Activated naive CD4-positive, alpha-beta T cell treated with anti-CD3 and anti-CD28 coated beads for 36 hours (primary cell): ENCODE data around the gene KNSTRN. TPM values are rescaled to one million over a fixed set of nuclear protein-coding genes. Genes with fewer than 3 reads are reported as not detected.

Experiments
- CTCF ChIA-PET: fragments of 350-600 bp; sonication (Branson Sonifier 250); formaldehyde crosslinking; loops from one replicate; lab custom pipeline; 2021; ENCODE audit warnings: antibody characterized with exemption; lab: Charles Lee
- DNase-seq: peaks from one replicate; pipeline ENCODE4 v3.0.0-alpha.2; 2020
- H3K27ac Mint-ChIP-seq: one replicate; pipeline ENCODE4 v1.8.0; 2021; ENCODE audit warnings: mild to moderate bottlenecking, mixed read lengths
- H3K27me3 Mint-ChIP-seq: one replicate; pipeline ENCODE4 v1.8.0; 2021; ENCODE audit warnings: low read depth, mixed read lengths
- H3K36me3 Mint-ChIP-seq: one replicate; pipeline ENCODE4 v1.8.0; 2021; ENCODE audit warnings: low read depth, mixed read lengths
- H3K4me1 Mint-ChIP-seq: one replicate; pipeline ENCODE4 v1.8.0; 2021; ENCODE audit warnings: low read depth, mixed read lengths
- H3K4me3 Mint-ChIP-seq: one replicate; pipeline ENCODE4 v1.8.0; 2021; ENCODE audit warnings: mild to moderate bottlenecking, moderate library complexity, mixed read lengths
- H3K9me3 Mint-ChIP-seq: one replicate; pipeline ENCODE4 v1.8.0; 2021; ENCODE audit warnings: mixed read lengths
- intact Hi-C: fragments of 100-400 bp; cut with micrococcal nuclease; formaldehyde crosslinking; loops from one replicate; pipeline ENCODE4 v1.15.1; 2023
- total RNA-seq, 2 experiments: library from RNA; stranded (reverse); gene quantifications; one replicate each; pipeline ENCODE4 v1.2.3, GENCODE V29; 2021

KNSTRN gene
- total RNA-seq, 2 experiments from 2014 or later = 60.7 to 62.1 TPM

- Mint-ChIP-seq H3K4me1 (peaks cover 5% of the 10 kb centered on the region), H3K4me3 (no peak overlapping the region), H3K27ac (no peak overlapping the region), H3K36me3 (no peaks in the 10 kb centered on the region), H3K9me3 (no peaks in the 10 kb centered on the region), H3K27me3 (no peaks in the 10 kb centered on the region)
- CTCF ChIA-PET = interaction anchor here (0.7 to 19.2 kb wide), 10 partner anchors 10 to 123 kb away, joined by 3 to 448 read pairs (median 4); partner anchors contain the start of genes BAHD1, INAFM2 and PLCB2
- no peak for DNase-seq
- intact Hi-C loops = loop anchor here (5.0 kb wide), 1 partner anchor 33 kb away; the partner anchor contains the start of gene PLCB2
Measured at GRCh38 chr15:40340038-40340739, 42.3 kb upstream of the KNSTRN start.

- Mint-ChIP-seq H3K4me1 (peaks cover 5% of the 10 kb centered on the region), H3K9me3 (no peaks in the 10 kb centered on the region), H3K4me3 (no peak within 1 kb of the TSS), H3K27ac (no peak within 1 kb of the TSS), H3K27me3 (no peaks in the 10 kb centered on the region), H3K36me3 (no peaks in the 10 kb centered on the region)
- intact Hi-C loops = loop anchor here (5.0 kb wide), 1 partner anchor 34 kb away; the partner anchor contains the start of gene PLCB2
- DNase-seq = no peak
- CTCF ChIA-PET = interaction anchor here (0.7 to 19.2 kb wide), 9 partner anchors 14 to 124 kb away, joined by 3 to 448 read pairs (median 4); partner anchors contain the start of genes INAFM2 and PLCB2
Measured at GRCh38 chr15:40340740-40341400, 41.7 kb upstream of the KNSTRN start, which contains the start of gene CCDC9B. CCDC9B (minus strand) TSS chr15:40340939; CDS start chr15:40340819, 120 bp downstream.

GRCh38 chr15:40342416-40343320 is 39.9 kb upstream of the KNSTRN start:
- Mint-ChIP-seq H3K27ac (no peak overlapping the region), H3K9me3 (no peaks in the 10 kb centered on the region), H3K36me3 (no peaks in the 10 kb centered on the region), H3K4me1 (peaks cover 2% of the 10 kb centered on the region), H3K4me3 (no peak overlapping the region), H3K27me3 (no peaks in the 10 kb centered on the region)
- CTCF ChIA-PET = interaction anchor here (1.1 to 19.2 kb wide), 12 partner anchors 8 to 108 kb away, joined by 3 to 448 read pairs (median 18); partner anchors contain the start of genes DISP2, INAFM2 and PLCB2
- intact Hi-C loops = loop anchor here (5.0 kb wide), 1 partner anchor 35 kb away; the partner anchor contains the start of gene PLCB2
- DNase-seq = no peak

- no peaks in the 10 kb centered on the region for H3K4me1 Mint-ChIP-seq
- H3K4me3 Mint-ChIP-seq = no peak overlapping the region
- H3K27me3 Mint-ChIP-seq = no peaks in the 10 kb centered on the region
- no peak overlapping the region for H3K27ac Mint-ChIP-seq
- no peaks in the 10 kb centered on the region for H3K9me3 Mint-ChIP-seq
- H3K36me3 Mint-ChIP-seq = no peaks in the 10 kb centered on the region
- no peak for DNase-seq
- intact Hi-C loops = loop anchor here (5.0 kb wide), 1 partner anchor 36 kb away; the partner anchor contains the start of gene PLCB2
- CTCF ChIA-PET = interaction anchor here (1.1 to 19.2 kb wide), 15 partner anchors 9 to 113 kb away, joined by 4 to 448 read pairs (median 17); partner anchors contain the start of genes DISP2, INAFM2, IVD and PLCB2
Measured at GRCh38 chr15:40343512-40343911, 39.0 kb upstream of the KNSTRN start.

GRCh38 chr15:40344217-40344616 is 38.3 kb upstream of the KNSTRN start:
- no peak overlapping the region for H3K4me3 Mint-ChIP-seq
- DNase-seq = no peak

GRCh38 chr15:40344631-40345120 is 37.8 kb upstream of the KNSTRN start:
- no peak overlapping the region for H3K4me3 Mint-ChIP-seq

More at GRCh38 chr15:40344217-40344616, 38.3 kb upstream of the KNSTRN start:
- Mint-ChIP-seq H3K27me3 (no peaks in the 10 kb centered on the region), H3K9me3 (no peaks in the 10 kb centered on the region), H3K4me1 (no peaks in the 10 kb centered on the region), H3K36me3 (no peaks in the 10 kb centered on the region), H3K27ac (no peak overlapping the region)
- intact Hi-C loops = loop anchor here (1.0 to 5.0 kb wide), 4 partner anchors 24 to 163 kb away; partner anchors contain the start of gene PLCB2
- CTCF ChIA-PET = interaction anchor here (0.7 to 19.2 kb wide), 30 partner anchors 9 to 701 kb away, joined by 3 to 448 read pairs (median 4); partner anchors contain the start of genes DISP2, INAFM2, IVD and KNSTRN

GRCh38 chr15:40345225-40345866 is 37.2 kb upstream of the KNSTRN start:
- H3K4me3 Mint-ChIP-seq = no peak overlapping the region
- CTCF ChIA-PET = interaction anchor here (0.9 to 19.2 kb wide), 18 partner anchors 8 to 304 kb away, joined by 3 to 448 read pairs (median 16); partner anchors contain the start of genes DISP2, INAFM2, IVD and PLCB2
- intact Hi-C loops = loop anchor here (2.0 kb wide), 1 partner anchor 161 kb away; no protein-coding TSS in a partner anchor
- H3K27me3 Mint-ChIP-seq = no peaks in the 10 kb centered on the region
- no peaks in the 10 kb centered on the region for H3K36me3 Mint-ChIP-seq
- no peaks in the 10 kb centered on the region for H3K4me1 Mint-ChIP-seq
- no peak for DNase-seq
- no peak overlapping the region for H3K27ac Mint-ChIP-seq
- H3K9me3 Mint-ChIP-seq = no peaks in the 10 kb centered on the region

More at GRCh38 chr15:40344631-40345120, 37.8 kb upstream of the KNSTRN start:
- intact Hi-C loops = loop anchor here (1.0 to 5.0 kb wide), 4 partner anchors 24 to 162 kb away; partner anchors contain the start of gene PLCB2
- H3K4me1 Mint-ChIP-seq = no peaks in the 10 kb centered on the region
- CTCF ChIA-PET = interaction anchor here (0.7 to 19.2 kb wide), 30 partner anchors 9 to 700 kb away, joined by 3 to 448 read pairs (median 4); partner anchors contain the start of genes DISP2, INAFM2, IVD and KNSTRN
- peak; percentile 85 for DNase-seq
- H3K27me3 Mint-ChIP-seq = no peaks in the 10 kb centered on the region
- H3K27ac Mint-ChIP-seq = no peak overlapping the region
- no peaks in the 10 kb centered on the region for H3K9me3 Mint-ChIP-seq
- no peaks in the 10 kb centered on the region for H3K36me3 Mint-ChIP-seq

GRCh38 chr15:40345867-40346578 is 36.5 kb upstream of the KNSTRN start:
- Mint-ChIP-seq H3K36me3 (no peaks in the 10 kb centered on the region), H3K4me1 (no peaks in the 10 kb centered on the region), H3K4me3 (no peak overlapping the region), H3K27me3 (no peaks in the 10 kb centered on the region), H3K9me3 (no peaks in the 10 kb centered on the region), H3K27ac (no peak overlapping the region)
- DNase-seq = no peak
- intact Hi-C loops = loop anchor here (2.0 kb wide), 1 partner anchor 161 kb away; no protein-coding TSS in a partner anchor
- CTCF ChIA-PET = interaction anchor here (0.9 to 19.2 kb wide), 7 partner anchors 8 to 305 kb away, joined by 3 to 448 read pairs (median 21); partner anchors contain the start of genes INAFM2 and PLCB2

- Mint-ChIP-seq H3K27me3 (no peaks in the 10 kb centered on the region), H3K4me3 (no peak overlapping the region), H3K27ac (no peak overlapping the region), H3K36me3 (no peaks in the 10 kb centered on the region), H3K4me1 (no peaks in the 10 kb centered on the region), H3K9me3 (no peaks in the 10 kb centered on the region)
- CTCF ChIA-PET = interaction anchor here (0.9 to 12.4 kb wide), 4 partner anchors 8 to 74 kb away, joined by 3 to 214 read pairs (median 19); no protein-coding TSS in a partner anchor
- no peak for DNase-seq
- intact Hi-C loops = no loop called here
Measured at GRCh38 chr15:40346579-40347558, 35.7 kb upstream of the KNSTRN start.
